Measurements from ENCODE around the gene SH3RF1.

SH3RF1 gene

DNA sequence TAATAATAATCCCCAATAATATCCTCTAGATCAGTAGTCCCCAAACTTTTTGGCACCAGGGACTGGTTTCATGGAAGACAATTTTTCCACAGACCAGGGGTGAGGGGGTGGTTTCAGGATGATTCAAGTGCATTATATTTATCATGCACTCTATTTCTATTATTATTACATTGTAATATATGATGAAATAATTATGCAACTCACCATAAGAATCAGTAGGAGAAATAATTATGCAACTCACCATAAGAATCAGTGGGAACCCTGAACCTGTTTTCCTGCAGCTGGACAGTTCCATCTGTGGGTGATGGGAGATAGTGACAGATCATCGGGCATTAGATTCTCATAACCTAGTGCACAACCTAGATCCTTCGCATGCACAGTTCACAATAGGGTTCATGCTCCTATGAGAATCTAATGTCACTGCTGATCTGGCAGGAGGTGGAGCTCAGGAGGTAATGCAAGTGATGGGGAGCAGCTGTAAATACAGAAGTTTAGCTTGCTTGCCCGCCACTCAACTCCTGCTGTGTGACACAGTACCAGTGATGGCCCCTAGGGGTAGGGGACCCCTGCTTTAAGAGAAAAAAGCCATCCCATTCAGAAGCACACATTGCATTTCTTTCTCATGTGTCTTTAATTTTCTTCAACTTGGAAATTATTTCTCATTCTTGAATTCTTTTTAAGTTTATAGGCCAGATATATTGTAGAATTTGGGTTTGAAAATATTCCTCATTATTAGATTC is 16.0 kb upstream of the SH3RF1 start:
- no peak overlapping the region for H3K27ac ChIP-seq
- no peaks in the 10 kb centered on the region for H3K27me3 ChIP-seq (ENCODE audit: control insufficient read depth, insufficient read depth, low read length)
- no peaks in the 10 kb centered on the region for H3K9me3 ChIP-seq (ENCODE audit: control insufficient read depth, low read length)
- no peaks in the 10 kb centered on the region for H3K79me2 ChIP-seq
- H3K4me1 ChIP-seq, result no peaks in the 10 kb centered on the region
- TF ChIP-seq CTCF (IDR thresholded peaks at IDR 0.05), result no peak
- no peak overlapping the region for H3K9ac ChIP-seq
- no peak overlapping the region for H2AFZ ChIP-seq
- no peak overlapping the region for H3K4me2 ChIP-seq (ENCODE audit: low read length)
- no peak overlapping the region for H3K4me3 ChIP-seq (ENCODE audit: low read depth, low read length)
- H3K36me3 ChIP-seq (ENCODE audit: control insufficient read depth, insufficient read depth, low read length), result no peaks in the 10 kb centered on the region

DNA sequence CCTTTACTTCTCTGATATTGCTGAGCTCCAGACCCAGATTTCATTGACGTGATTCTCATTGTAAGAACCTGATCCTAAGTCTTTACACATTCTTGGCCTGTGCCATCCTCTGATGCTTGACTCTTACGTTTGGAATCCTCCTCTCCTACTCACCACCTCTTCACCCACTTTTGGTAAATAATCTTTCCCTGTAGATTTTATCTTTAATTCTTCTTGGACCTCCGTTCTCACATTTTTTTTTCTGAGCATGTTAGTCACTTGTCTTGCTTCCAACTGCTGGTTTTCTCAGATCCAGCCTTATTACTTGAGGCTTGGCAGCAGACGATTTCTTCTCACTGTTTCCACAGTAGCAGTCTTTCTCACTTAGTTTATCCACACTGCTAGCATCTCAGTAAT is 12.4 kb upstream of the SH3RF1 start:
- Histone ChIP-seq H3K36me3 (ENCODE audit: control insufficient read depth, insufficient read depth, low read length) (no peaks in the 10 kb centered on the region), H2AFZ (no peak overlapping the region), H3K9me3 (ENCODE audit: control insufficient read depth, low read length) (no peaks in the 10 kb centered on the region), H3K4me3 (ENCODE audit: low read depth, low read length) (no peak overlapping the region), H3K4me2 (ENCODE audit: low read length) (no peak overlapping the region), H3K27ac (no peak overlapping the region), H3K79me2 (no peaks in the 10 kb centered on the region), H3K9ac (no peak overlapping the region), H3K4me1 (no peaks in the 10 kb centered on the region), H3K27me3 (ENCODE audit: control insufficient read depth, insufficient read depth, low read length) (no peaks in the 10 kb centered on the region)
- no peak for TF ChIP-seq CTCF (IDR thresholded peaks at IDR 0.05)

DNA sequence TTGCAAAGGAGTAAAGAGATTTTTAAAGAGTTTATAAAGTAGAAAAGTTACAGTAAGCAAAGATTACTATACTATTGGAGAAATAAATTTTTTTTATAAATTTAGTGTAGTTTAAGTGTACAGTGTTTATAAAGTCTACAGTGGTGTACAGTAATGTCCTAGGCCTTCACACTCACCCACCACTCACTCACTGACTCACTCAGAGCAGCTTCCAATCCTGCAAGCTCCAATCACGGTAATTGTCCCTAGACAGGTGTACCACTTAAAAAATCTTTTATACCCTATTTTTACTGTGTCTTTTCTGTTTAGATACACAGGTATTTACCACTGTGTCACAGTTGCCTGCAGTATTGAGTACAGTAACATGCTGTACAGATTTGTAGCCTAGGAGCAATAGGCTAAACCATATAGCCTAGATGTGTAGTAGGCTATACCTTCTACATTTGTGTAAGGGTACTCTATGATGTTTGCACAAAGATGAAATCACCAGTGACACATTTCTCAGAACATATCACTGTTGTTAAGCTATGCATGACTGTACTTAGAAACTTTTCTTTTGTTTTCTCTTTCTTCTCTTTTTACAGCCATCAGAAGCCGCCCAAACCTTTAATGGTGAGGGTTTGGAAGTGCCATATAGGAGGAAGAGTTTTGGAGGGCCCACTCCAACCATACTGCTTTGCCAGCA is 11.8 kb upstream of the SH3RF1 start:
- Histone ChIP-seq H3K36me3 (ENCODE audit: control insufficient read depth, insufficient read depth, low read length) (no peaks in the 10 kb centered on the region), H3K27ac (no peak overlapping the region), H3K79me2 (no peaks in the 10 kb centered on the region), H3K27me3 (ENCODE audit: control insufficient read depth, insufficient read depth, low read length) (no peaks in the 10 kb centered on the region), H3K9me3 (ENCODE audit: control insufficient read depth, low read length) (no peaks in the 10 kb centered on the region), H3K9ac (no peak overlapping the region), H3K4me1 (no peaks in the 10 kb centered on the region), H3K4me3 (ENCODE audit: low read depth, low read length) (no peak overlapping the region), H2AFZ (no peak overlapping the region), H3K4me2 (ENCODE audit: low read length) (no peak overlapping the region)
- TF ChIP-seq CTCF (IDR thresholded peaks at IDR 0.05), result no peak

DNA sequence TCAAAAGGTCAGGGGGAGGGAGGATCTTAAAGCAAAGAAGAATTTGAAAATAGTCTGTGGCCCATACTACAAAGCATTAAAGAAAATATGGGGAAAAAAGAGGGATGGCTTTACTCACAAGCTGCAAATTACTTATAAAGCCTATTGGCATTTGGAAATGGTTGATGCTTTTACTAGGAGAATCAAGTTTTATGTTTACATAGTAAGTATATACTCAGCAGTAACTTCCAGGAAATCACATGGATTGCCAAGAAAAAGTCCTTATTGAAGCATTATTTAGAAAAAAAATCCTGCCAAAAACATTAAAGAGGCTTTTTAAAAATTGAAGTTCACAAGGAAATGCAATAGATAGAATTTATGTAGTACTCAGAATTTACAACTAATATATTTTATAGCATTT is 8.4 kb upstream of the SH3RF1 start:
- Histone ChIP-seq H3K4me2 (ENCODE audit: low read length) (no peak overlapping the region), H3K4me3 (ENCODE audit: low read depth, low read length) (no peak overlapping the region)

More for the DNA sequence above, 8.4 kb upstream of the SH3RF1 start:
- H2AFZ ChIP-seq, result no peak overlapping the region
- no peak for TF ChIP-seq CTCF (IDR thresholded peaks at IDR 0.05)
- H3K9me3 ChIP-seq (ENCODE audit: control insufficient read depth, low read length), result no peaks in the 10 kb centered on the region
- no peaks in the 10 kb centered on the region for H3K79me2 ChIP-seq
- H3K36me3 ChIP-seq (ENCODE audit: control insufficient read depth, insufficient read depth, low read length), result no peaks in the 10 kb centered on the region
- H3K4me1 ChIP-seq, result no peaks in the 10 kb centered on the region
- no peak overlapping the region for H3K9ac ChIP-seq
- no peak overlapping the region for H3K27ac ChIP-seq
- H3K27me3 ChIP-seq (ENCODE audit: control insufficient read depth, insufficient read depth, low read length), result no peaks in the 10 kb centered on the region
